HG03175 (cell line): ENCODE data around the gene UPP1.

Experiments
- ATAC-seq: cut with Tn5 transposase; IDR thresholded peaks from one replicate; pipeline ENCODE4 v1.9.1; 2021; ENCODE audit warnings: mild to moderate bottlenecking, moderate library complexity; ENCODE audit not compliant: unreplicated experiment

Gene UPP1

GRCh38 chr7:48150086-48150485 is 61.0 kb downstream of the UPP1 start:
- no peak for ATAC-seq

DNA sequence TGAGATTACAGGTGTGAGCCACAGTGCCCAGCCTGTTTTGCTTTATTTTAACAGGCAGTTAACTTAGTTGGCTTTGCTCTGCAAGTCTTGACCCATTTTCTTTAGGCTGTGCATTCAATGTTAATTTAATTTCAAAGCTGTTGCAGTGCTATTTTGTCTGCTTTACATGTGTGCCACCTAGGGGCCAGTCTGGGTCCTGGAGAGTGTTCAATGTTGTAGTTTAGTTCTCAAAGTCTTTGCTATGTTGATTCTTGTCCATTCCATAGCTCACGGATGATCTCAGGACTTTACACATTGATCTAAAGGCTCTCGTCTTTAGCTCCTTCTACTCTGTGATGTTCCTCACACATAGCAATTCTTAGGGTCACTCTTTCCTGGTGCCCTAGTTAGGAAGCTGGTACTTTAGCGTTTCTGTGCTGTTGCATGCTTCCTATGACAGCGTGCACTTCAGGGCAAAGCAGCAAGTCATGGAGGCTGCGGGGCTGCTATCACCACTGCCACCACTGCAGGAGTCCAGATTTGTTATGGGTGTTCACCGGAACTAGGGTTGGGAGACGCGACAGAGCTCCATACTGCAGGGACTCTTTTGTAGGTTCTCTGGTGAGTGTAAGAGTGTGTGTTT is 65.8 kb downstream of the UPP1 start:
- peak; percentile 78 for ATAC-seq
